Measurements from ENCODE around the gene TRIM9.

Gene TRIM9

GRCh38 chr14:50955373-50956043, 139.4 kb downstream of the TRIM9 start:
- 84 to 90% methylated on average over 5 of the region's 5 CpGs for WGBS, 2 experiments

DNA sequence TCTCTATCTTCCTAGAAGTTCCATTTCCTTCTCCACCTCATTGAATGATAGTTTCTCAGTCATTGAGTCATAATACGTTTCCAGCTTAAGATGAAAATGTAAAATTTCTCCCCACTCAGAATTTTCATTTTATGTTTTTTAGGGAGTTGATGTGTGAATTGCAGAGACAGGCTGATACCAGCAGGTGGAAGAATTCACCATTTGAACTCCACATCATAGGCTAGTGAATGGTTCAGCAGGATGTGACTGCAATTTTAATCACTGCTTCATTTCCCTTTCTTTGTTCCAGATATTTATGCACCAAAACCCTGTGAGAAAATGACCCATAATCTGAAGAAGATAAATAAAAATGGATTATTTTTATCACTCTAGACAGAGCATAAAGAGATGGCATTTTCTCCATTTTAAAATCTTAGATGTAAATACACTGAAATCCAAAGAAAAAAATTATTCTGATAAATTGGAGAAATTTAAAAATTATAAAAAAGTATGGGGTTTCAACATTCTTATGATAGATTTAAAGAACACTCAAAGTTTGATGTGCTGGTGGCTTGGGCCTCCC, 140.0 kb downstream of the TRIM9 start:
- Histone ChIP-seq H3K4me3 (ENCODE audit: insufficient read depth, low read depth, low read length) (no peak overlapping the region), H3K27me3 (ENCODE audit: control insufficient read depth, insufficient read depth, low read length, poor library complexity, severe bottlenecking) (no peaks in the 10 kb centered on the region), H3K36me3 (ENCODE audit: control insufficient read depth, insufficient read depth, low read length) (no peaks in the 10 kb centered on the region), H3K9me3 (ENCODE audit: control insufficient read depth, low read length) (no peaks in the 10 kb centered on the region), H3K4me1 (ENCODE audit: control insufficient read depth, insufficient read depth, low read length) (no peaks in the 10 kb centered on the region), H3K27ac (ENCODE audit: insufficient read depth, low read depth, low read length, poor library complexity, severe bottlenecking) (no peak overlapping the region)
- WGBS, 2 experiments: 50% methylated on average over 1 of the region's 1 CpG; no CpG with 5 or more reads in 1 of the 2 experiments

More at GRCh38 chr14:50955373-50956043, 139.4 kb downstream of the TRIM9 start:
- no peak overlapping the region for H3K4me3 ChIP-seq (ENCODE audit: insufficient read depth, low read depth, low read length)
- no peaks in the 10 kb centered on the region for H3K4me1 ChIP-seq (ENCODE audit: control insufficient read depth, insufficient read depth, low read length)
- no peaks in the 10 kb centered on the region for H3K27me3 ChIP-seq (ENCODE audit: control insufficient read depth, insufficient read depth, low read length, poor library complexity, severe bottlenecking)
- H3K9me3 ChIP-seq (ENCODE audit: control insufficient read depth, low read length): no peaks in the 10 kb centered on the region
- H3K27ac ChIP-seq (ENCODE audit: insufficient read depth, low read depth, low read length, poor library complexity, severe bottlenecking): peak overlapping the region; percentile 26
- H3K36me3 ChIP-seq (ENCODE audit: control insufficient read depth, insufficient read depth, low read length): no peaks in the 10 kb centered on the region

GRCh38 chr14:50953502-50953901, 141.4 kb downstream of the TRIM9 start:
- 90 to 94% methylated on average over 1 of the region's 1 CpG for WGBS, 2 experiments

GRCh38 chr14:50951032-50951431, 143.9 kb downstream of the TRIM9 start:
- 90 to 95% methylated on average over 6 of the region's 6 CpGs for WGBS, 2 experiments
- Histone ChIP-seq H3K9me3 (ENCODE audit: control insufficient read depth, low read length) (no peaks in the 10 kb centered on the region), H3K27ac (ENCODE audit: insufficient read depth, low read depth, low read length, poor library complexity, severe bottlenecking) (no peak overlapping the region), H3K27me3 (ENCODE audit: control insufficient read depth, insufficient read depth, low read length, poor library complexity, severe bottlenecking) (no peaks in the 10 kb centered on the region), H3K4me3 (ENCODE audit: insufficient read depth, low read depth, low read length) (no peak overlapping the region), H3K36me3 (ENCODE audit: control insufficient read depth, insufficient read depth, low read length) (no peaks in the 10 kb centered on the region), H3K4me1 (ENCODE audit: control insufficient read depth, insufficient read depth, low read length) (no peaks in the 10 kb centered on the region)

More at GRCh38 chr14:50953502-50953901, 141.4 kb downstream of the TRIM9 start:
- H3K9me3 ChIP-seq (ENCODE audit: control insufficient read depth, low read length): no peaks in the 10 kb centered on the region
- H3K4me1 ChIP-seq (ENCODE audit: control insufficient read depth, insufficient read depth, low read length): no peaks in the 10 kb centered on the region
- H3K27me3 ChIP-seq (ENCODE audit: control insufficient read depth, insufficient read depth, low read length, poor library complexity, severe bottlenecking): no peaks in the 10 kb centered on the region
- H3K27ac ChIP-seq (ENCODE audit: insufficient read depth, low read depth, low read length, poor library complexity, severe bottlenecking): no peak overlapping the region
- no peak overlapping the region for H3K4me3 ChIP-seq (ENCODE audit: insufficient read depth, low read depth, low read length)
- H3K36me3 ChIP-seq (ENCODE audit: control insufficient read depth, insufficient read depth, low read length): no peaks in the 10 kb centered on the region

DNA sequence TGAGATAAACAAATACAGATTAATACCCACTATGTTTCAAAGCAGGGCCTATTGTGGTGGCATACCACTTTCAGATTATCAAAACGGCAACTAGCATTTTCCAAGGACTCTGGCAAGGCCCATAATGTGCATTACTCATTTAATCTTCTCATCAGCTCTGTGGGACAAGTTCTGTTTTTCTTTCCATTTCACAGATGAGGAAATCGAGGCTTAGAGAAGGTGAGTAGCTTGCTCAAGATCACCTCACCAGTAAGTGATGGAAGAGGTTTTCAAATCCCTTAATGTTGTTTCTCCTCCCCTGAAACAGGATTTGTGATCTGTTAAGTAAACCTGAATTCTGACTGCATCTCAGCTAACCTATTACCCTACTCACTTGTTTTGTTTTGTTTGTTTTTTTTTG, 146.7 kb downstream of the TRIM9 start:
- Histone ChIP-seq H3K4me1 (ENCODE audit: control insufficient read depth, insufficient read depth, low read length) (no peaks in the 10 kb centered on the region), H3K27me3 (ENCODE audit: control insufficient read depth, insufficient read depth, low read length, poor library complexity, severe bottlenecking) (peaks cover 9% of the 10 kb centered on the region), H3K27ac (ENCODE audit: insufficient read depth, low read depth, low read length, poor library complexity, severe bottlenecking) (no peak overlapping the region), H3K36me3 (ENCODE audit: control insufficient read depth, insufficient read depth, low read length) (no peaks in the 10 kb centered on the region), H3K9me3 (ENCODE audit: control insufficient read depth, low read length) (no peaks in the 10 kb centered on the region), H3K4me3 (ENCODE audit: insufficient read depth, low read depth, low read length) (no peak overlapping the region)
- 71 to 72% methylated on average over 2 of the region's 2 CpGs for WGBS, 2 experiments

- H3K36me3 ChIP-seq (ENCODE audit: control insufficient read depth, insufficient read depth, low read length): no peaks in the 10 kb centered on the region
- H3K27ac ChIP-seq (ENCODE audit: insufficient read depth, low read depth, low read length, poor library complexity, severe bottlenecking): no peak overlapping the region
- H3K4me1 ChIP-seq (ENCODE audit: control insufficient read depth, insufficient read depth, low read length): no peaks in the 10 kb centered on the region
- WGBS, 2 experiments: 68 to 69% methylated on average over 4 of the region's 4 CpGs
- H3K9me3 ChIP-seq (ENCODE audit: control insufficient read depth, low read length): no peaks in the 10 kb centered on the region
- H3K27me3 ChIP-seq (ENCODE audit: control insufficient read depth, insufficient read depth, low read length, poor library complexity, severe bottlenecking): peaks cover 9% of the 10 kb centered on the region
- no peak overlapping the region for H3K4me3 ChIP-seq (ENCODE audit: insufficient read depth, low read depth, low read length)
Observed at GRCh38 chr14:50947446-50947845, 147.5 kb downstream of the TRIM9 start.

GRCh38 chr14:50946234-50946935, 148.5 kb downstream of the TRIM9 start:
- no peak overlapping the region for H3K27ac ChIP-seq (ENCODE audit: insufficient read depth, low read depth, low read length, poor library complexity, severe bottlenecking)
- H3K27me3 ChIP-seq (ENCODE audit: control insufficient read depth, insufficient read depth, low read length, poor library complexity, severe bottlenecking): peaks cover 9% of the 10 kb centered on the region
- no peaks in the 10 kb centered on the region for H3K36me3 ChIP-seq (ENCODE audit: control insufficient read depth, insufficient read depth, low read length)
- no peaks in the 10 kb centered on the region for H3K9me3 ChIP-seq (ENCODE audit: control insufficient read depth, low read length)
- 91 to 94% methylated on average over 4 of the region's 5 CpGs for WGBS, 2 experiments
- H3K4me3 ChIP-seq (ENCODE audit: insufficient read depth, low read depth, low read length): no peak overlapping the region
- no peaks in the 10 kb centered on the region for H3K4me1 ChIP-seq (ENCODE audit: control insufficient read depth, insufficient read depth, low read length)

GRCh38 chr14:50944647-50945413, 150.1 kb downstream of the TRIM9 start:
- 6 to 9% methylated on average over 27 to 29 of the region's 29 CpGs for WGBS, 2 experiments
- Histone ChIP-seq H3K4me3 (ENCODE audit: insufficient read depth, low read depth, low read length) (peak overlapping the region; percentile 74), H3K4me1 (ENCODE audit: control insufficient read depth, insufficient read depth, low read length) (no peaks in the 10 kb centered on the region), H3K9me3 (ENCODE audit: control insufficient read depth, low read length) (no peaks in the 10 kb centered on the region), H3K27ac (ENCODE audit: insufficient read depth, low read depth, low read length, poor library complexity, severe bottlenecking) (no peak overlapping the region), H3K27me3 (ENCODE audit: control insufficient read depth, insufficient read depth, low read length, poor library complexity, severe bottlenecking) (peaks cover 9% of the 10 kb centered on the region), H3K36me3 (ENCODE audit: control insufficient read depth, insufficient read depth, low read length) (no peaks in the 10 kb centered on the region)

DNA sequence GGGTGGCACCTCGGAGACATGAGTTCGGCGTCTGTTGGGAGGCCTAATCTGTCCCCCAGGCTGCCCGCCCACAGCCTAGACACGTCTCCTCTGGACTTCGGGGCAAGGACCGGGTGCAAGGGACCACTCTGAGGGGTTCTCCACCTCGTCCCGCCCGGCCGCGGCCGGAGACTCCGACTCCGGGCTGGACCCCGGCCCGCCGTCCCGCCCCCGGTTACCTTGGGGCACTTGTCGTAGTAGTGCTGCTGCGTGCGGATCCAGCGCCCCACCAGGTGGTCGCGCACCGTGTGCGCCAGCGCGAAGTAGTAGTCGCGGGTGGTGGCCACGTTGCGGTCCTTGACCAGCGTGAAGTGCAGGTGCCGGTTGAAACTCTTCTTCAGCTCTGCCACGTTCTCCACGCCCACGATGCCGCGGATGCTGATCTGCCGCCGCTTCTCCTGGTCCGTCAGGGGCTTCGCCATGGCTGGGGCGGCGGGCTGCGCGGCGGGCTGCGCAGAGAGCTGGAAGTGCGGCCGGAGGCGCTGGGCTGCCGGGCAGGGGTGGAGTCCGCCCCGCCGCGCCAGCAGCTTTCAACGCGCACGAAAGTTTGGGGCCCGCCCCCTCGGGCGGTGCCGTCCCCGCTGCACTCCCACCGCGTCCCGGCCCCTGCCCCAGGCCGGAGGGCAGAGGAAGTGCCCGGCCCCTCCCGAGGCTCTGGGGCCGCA, 150.8 kb downstream of the TRIM9 start, which contains the start of gene PYGL:
TSS of gene PYGL (minus strand) at position 541 of the 704 bp plus-strand sequence. CDS start at position 461, 80 bp downstream.
- Histone ChIP-seq H3K36me3 (ENCODE audit: control insufficient read depth, insufficient read depth, low read length) (no peaks in the 10 kb centered on the region), H3K27me3 (ENCODE audit: control insufficient read depth, insufficient read depth, low read length, poor library complexity, severe bottlenecking) (peaks cover 9% of the 10 kb centered on the region), H3K9me3 (ENCODE audit: control insufficient read depth, low read length) (no peaks in the 10 kb centered on the region), H3K27ac (ENCODE audit: insufficient read depth, low read depth, low read length, poor library complexity, severe bottlenecking) (no peak within 1 kb of the TSS), H3K4me1 (ENCODE audit: control insufficient read depth, insufficient read depth, low read length) (no peaks in the 10 kb centered on the region), H3K4me3 (ENCODE audit: insufficient read depth, low read depth, low read length) (peak within 1 kb of the TSS; percentile 74)
- WGBS, 2 experiments: 0% methylated on average over 74 of the region's 74 CpGs
